RWPE2 (cell line): ENCODE measurements around the gene VILL.

Experiments used
- ATAC-seq: fragments of 200-7000 bp; cut with Tn5 transposase; 3 replicates; pipeline ENCODE4 v1.9.1; 2021; ENCODE audit warnings: low read depth
- DNase-seq: peaks from one replicate; pipeline ENCODE4 v3.0.0-alpha.2; 2020; ENCODE audit warnings: low spot score
- H3K27ac ChIP-seq: fragments of 450-650 bp; 2 replicates; pipeline ENCODE4 v1.5.1; 2017; ENCODE audit warnings: mild to moderate bottlenecking; ENCODE audit not compliant: poor library complexity, severe bottlenecking
- H3K27me3 ChIP-seq: fragments of 250-450 bp; sonication (Bioruptor Pico); 2 replicates; pipeline ENCODE4 v1.5.1; 2021; ENCODE audit warnings: mild to moderate bottlenecking, moderate library complexity; ENCODE audit not compliant: insufficient read depth, poor library complexity, severe bottlenecking
- H3K36me3 ChIP-seq: fragments of 250-450 bp; sonication (Bioruptor Pico); 2 replicates; pipeline ENCODE4 v1.5.1; 2020; ENCODE audit warnings: low read depth, mild to moderate bottlenecking, moderate library complexity
- H3K4me1 ChIP-seq: fragments of 250-450 bp; sonication (Bioruptor Pico); 2 replicates; pipeline ENCODE4 v1.5.1; 2021; ENCODE audit warnings: mild to moderate bottlenecking, moderate library complexity; ENCODE audit not compliant: insufficient read depth, poor library complexity, severe bottlenecking
- H3K4me3 ChIP-seq: fragments of 250-450 bp; sonication (Bioruptor Pico); 2 replicates; pipeline ENCODE4 v1.5.1; 2021; ENCODE audit warnings: mild to moderate bottlenecking, moderate library complexity; ENCODE audit not compliant: severe bottlenecking
- H3K9me3 ChIP-seq: fragments of 250-450 bp; sonication (Bioruptor Pico); 2 replicates; pipeline ENCODE4 v1.5.1; 2021; ENCODE audit warnings: mild to moderate bottlenecking, moderate library complexity; ENCODE audit not compliant: severe bottlenecking
- TF ChIP-seq, protein P1 (sequence below): fragments of 450-650 bp; IDR thresholded peaks from one replicate; pipeline ENCODE4 v1.5.1; 2017; ENCODE audit warnings: mild to moderate bottlenecking, moderate library complexity; ENCODE audit not compliant: poor library complexity, severe bottlenecking

Gene VILL

GRCh38 chr3:38017445-38018295, 27.1 kb downstream of the VILL start:
- H3K4me3 ChIP-seq, result no peak overlapping the region
- no peaks in the 10 kb centered on the region for H3K9me3 ChIP-seq
- ATAC-seq (no peak), DNase-seq (peak; percentile 36)
- peaks cover 13% of the 10 kb centered on the region for H3K36me3 ChIP-seq
- H3K27ac ChIP-seq, result no peak overlapping the region
- no peaks in the 10 kb centered on the region for H3K4me1 ChIP-seq
- TF ChIP-seq, protein P1, sequence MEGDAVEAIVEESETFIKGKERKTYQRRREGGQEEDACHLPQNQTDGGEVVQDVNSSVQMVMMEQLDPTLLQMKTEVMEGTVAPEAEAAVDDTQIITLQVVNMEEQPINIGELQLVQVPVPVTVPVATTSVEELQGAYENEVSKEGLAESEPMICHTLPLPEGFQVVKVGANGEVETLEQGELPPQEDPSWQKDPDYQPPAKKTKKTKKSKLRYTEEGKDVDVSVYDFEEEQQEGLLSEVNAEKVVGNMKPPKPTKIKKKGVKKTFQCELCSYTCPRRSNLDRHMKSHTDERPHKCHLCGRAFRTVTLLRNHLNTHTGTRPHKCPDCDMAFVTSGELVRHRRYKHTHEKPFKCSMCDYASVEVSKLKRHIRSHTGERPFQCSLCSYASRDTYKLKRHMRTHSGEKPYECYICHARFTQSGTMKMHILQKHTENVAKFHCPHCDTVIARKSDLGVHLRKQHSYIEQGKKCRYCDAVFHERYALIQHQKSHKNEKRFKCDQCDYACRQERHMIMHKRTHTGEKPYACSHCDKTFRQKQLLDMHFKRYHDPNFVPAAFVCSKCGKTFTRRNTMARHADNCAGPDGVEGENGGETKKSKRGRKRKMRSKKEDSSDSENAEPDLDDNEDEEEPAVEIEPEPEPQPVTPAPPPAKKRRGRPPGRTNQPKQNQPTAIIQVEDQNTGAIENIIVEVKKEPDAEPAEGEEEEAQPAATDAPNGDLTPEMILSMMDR, result no peak
- no peaks in the 10 kb centered on the region for H3K27me3 ChIP-seq

- peak; percentile 37 for DNase-seq
- Histone ChIP-seq H3K36me3 (peaks cover 12% of the 10 kb centered on the region), H3K9me3 (no peaks in the 10 kb centered on the region), H3K4me3 (no peak overlapping the region), H3K4me1 (no peaks in the 10 kb centered on the region), H3K27ac (no peak overlapping the region), H3K27me3 (no peaks in the 10 kb centered on the region)
- no peak; the same call in 2 of the 3 replicates for ATAC-seq
- TF ChIP-seq, protein P1, result no peak
These were observed 28.0 kb downstream of the VILL start for GRCh38 chr3:38018296-38019266.

GRCh38 chr3:38019658-38020341, 29.2 kb downstream of the VILL start:
- TF ChIP-seq, protein P1, result no peak
- Histone ChIP-seq H3K4me3 (no peak overlapping the region), H3K36me3 (peaks cover 10% of the 10 kb centered on the region), H3K27ac (no peak overlapping the region), H3K4me1 (no peaks in the 10 kb centered on the region), H3K27me3 (no peaks in the 10 kb centered on the region), H3K9me3 (no peaks in the 10 kb centered on the region)
- ATAC-seq, result no peak
- peak; percentile 33 for DNase-seq

- Histone ChIP-seq H3K9me3 (no peaks in the 10 kb centered on the region), H3K36me3 (peaks cover 6% of the 10 kb centered on the region; the same call in 1 of the 2 replicates), H3K4me1 (no peaks in the 10 kb centered on the region), H3K4me3 (no peak overlapping the region), H3K27me3 (no peaks in the 10 kb centered on the region), H3K27ac (no peak overlapping the region)
- no peak for ATAC-seq
- TF ChIP-seq, protein P1, result no peak
- no peak for DNase-seq
These were observed 29.7 kb downstream of the VILL start for GRCh38 chr3:38020342-38020726.
